Right lobe of liver (tissue), 6 donors: ENCODE measurements around the gene FYB1. TPM values are rescaled to one million over a fixed set of nuclear protein-coding genes. Genes with fewer than 3 reads are reported as not detected.

ENCODE experiments used
- ATAC-seq, 4 donors: fragments of 200-7000 bp; cut with Tn5 transposase; one replicate each; pipeline ENCODE4 v1.9.1; 2020; ENCODE audit warnings: mild to moderate bottlenecking in 4 of 4, moderate library complexity in 4 of 4
- DNase-seq, 3 donors: peaks; one replicate each; pipeline ENCODE4 v3.0.0-alpha.2; 2020
- H3K27ac ChIP-seq, 3 donors: fragments of 200-600 bp; one replicate each; pipeline ENCODE4 v1.8.0; 2022
- H3K27me3 ChIP-seq, 2 donors: fragments of 200-600 bp; one replicate each; pipeline ENCODE4 v1.8.0; 2022
- H3K36me3 ChIP-seq, 4 donors: fragments of 200-600 bp; sonication (generic) in 1 of 4; one replicate each; pipeline versions ENCODE4 v1.5.1 to v1.8.0; 2017 to 2022; ENCODE audit warnings: control low read depth in 1 of 4
- H3K4me1 ChIP-seq, 4 donors: fragments of 200-600 bp; sonication (generic) in 1 of 4; one replicate each; pipeline versions ENCODE4 v1.5.1 to v1.8.0; 2017 to 2022; ENCODE audit warnings: control low read depth in 1 of 4
- H3K4me3 ChIP-seq, 3 donors: fragments of 200-600 bp; one replicate each; pipeline ENCODE4 v1.8.0; 2022
- H3K9me3 ChIP-seq, 4 donors: fragments of 200-600 bp; sonication (generic) in 1 of 4; one replicate each; pipeline versions ENCODE4 v1.5.1 to v1.8.0; 2017 to 2022; ENCODE audit warnings: control low read depth in 1 of 4
- CTCF ChIP-seq, 4 donors: fragments of 200-600 bp in 3 of 4; fragments of 450-650 bp in 1 of 4; IDR thresholded peaks; one replicate each; pipeline versions ENCODE4 v1.5.1 to v1.8.0; 2016 to 2022; ENCODE audit warnings: antibody characterized with exemption in 4 of 4, mild to moderate bottlenecking in 2 of 4
- POLR2A ChIP-seq: fragments of 450-650 bp; IDR thresholded peaks from one replicate; pipeline ENCODE4 v1.6.1; 2017; ENCODE audit warnings: antibody characterized with exemption, mild to moderate bottlenecking
- WGBS: methylation state at CpG from one replicate; pipeline ENCODE4 v1.1.6; 2018; ENCODE audit warnings: low coverage, low lambda C conversion rate; ENCODE audit not compliant: insufficient coverage; ENCODE audit errors: missing lambda C conversion rate; 5-methylcytosine and 5-hydroxymethylcytosine counted together
- intact Hi-C, 2 donors: fragments of 100-400 bp; cut with DNase I; formaldehyde crosslinking; loops; one replicate each; pipeline versions ENCODE4 v1.11.2 to v1.14.1; 2022
- total RNA-seq, 6 experiments: library from RNA; depleted of rRNA in 2 of 6; stranded (reverse); fragments of >200 nt in 2 of 6; fragmentation: NEBNext Ultra II Directional in 3 of 6; extraction: Animal tissue kit (Norgen Biotek cat#: 25700) in 3 of 6; gene quantifications; one replicate each; pipeline versions ENCODE4 v1.1.0 to v1.2.4, GENCODE V29; 2016 to 2023
- donor health status: DM: no; HTN: yes; CAD: no.
- donor health status: DM: no; HTN: no; CAD: no.
- donor health status: DM: no; HTN: no; CAD: no.
- donor health status: DM: no; HTN: yes; CAD: no.
- donor health status: DM: no; HTN: yes; CAD: no.

The FYB1 gene
- total RNA-seq, 6 experiments from 2014 or later = 3.7 to 15.3 (median 9.1) TPM

- no peaks in the 10 kb centered on the region for H3K27me3 ChIP-seq
- H3K4me3 ChIP-seq = no peak overlapping the region
- no peaks in the 10 kb centered on the region for H3K4me1 ChIP-seq
- no peaks in the 10 kb centered on the region for H3K9me3 ChIP-seq
- intact Hi-C loops = loop anchor here in 1 of 2 donors (10.0 kb wide), 1 partner anchor 355 kb away; no protein-coding TSS in a partner anchor
- ATAC-seq (peak; percentile 35 to 60 (median 58)), DNase-seq (no peak)
- H3K27ac ChIP-seq = no peak overlapping the region
- no peaks in the 10 kb centered on the region for H3K36me3 ChIP-seq
- TF ChIP-seq CTCF (IDR thresholded peaks at IDR 0.05) = no peak
- TF ChIP-seq POLR2A = no peak
- 75% methylated on average over 7 of the region's 10 CpGs for WGBS
These were observed 9.4 kb downstream of the FYB1 start for GRCh38 chr5:39209924-39210323.

GRCh38 chr5:39208471-39208870 lies 10.9 kb downstream of the FYB1 start:
- Histone ChIP-seq H3K27ac (no peak overlapping the region), H3K4me1 (no peaks in the 10 kb centered on the region), H3K36me3 (no peaks in the 10 kb centered on the region), H3K27me3 (no peaks in the 10 kb centered on the region), H3K9me3 (no peaks in the 10 kb centered on the region), H3K4me3 (no peak overlapping the region)
- DNase-seq = no peak
- no peak for ATAC-seq
- intact Hi-C loops = no loop called here
- TF ChIP-seq CTCF (IDR thresholded peaks at IDR 0.05) = no peak
- no peak for TF ChIP-seq POLR2A
- 79% methylated on average over 3 of the region's 8 CpGs for WGBS

DNA sequence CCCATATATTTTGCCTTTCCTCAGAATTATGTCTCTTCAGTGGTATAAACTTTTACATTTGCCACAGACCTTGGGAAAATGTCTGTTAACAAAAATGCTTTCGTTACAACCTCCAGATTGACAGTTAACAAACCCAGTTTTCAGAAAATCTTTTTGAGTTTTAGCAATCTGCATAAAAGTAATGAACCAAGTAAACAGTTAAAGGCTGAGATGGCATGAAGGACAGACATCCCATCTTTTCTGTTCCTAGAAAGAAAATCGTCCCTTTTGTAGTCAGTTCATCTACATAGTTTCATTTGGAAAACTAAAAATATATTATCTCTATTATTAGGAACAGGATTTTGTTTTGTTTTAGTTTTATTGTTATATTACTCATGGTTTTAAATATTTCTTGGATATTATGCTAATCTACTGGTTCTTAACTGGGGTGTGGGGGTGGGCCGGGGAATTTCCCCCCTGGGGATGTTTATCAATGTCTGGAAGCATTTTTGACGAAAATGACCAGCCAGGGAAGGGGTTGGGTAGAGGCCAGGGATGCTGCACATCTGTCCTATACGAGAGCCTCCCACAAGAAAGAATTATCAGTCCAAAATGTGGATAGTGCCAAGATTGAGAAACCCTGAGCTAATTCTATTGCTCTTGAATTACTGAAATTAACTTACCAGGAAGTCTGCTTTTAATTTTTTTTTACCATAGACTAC lies 11.9 kb downstream of the FYB1 start:
- H3K27ac ChIP-seq = no peak overlapping the region
- no peaks in the 10 kb centered on the region for H3K27me3 ChIP-seq
- H3K4me1 ChIP-seq = no peaks in the 10 kb centered on the region
- intact Hi-C loops = no loop called here
- DNase-seq = no peak
- no peak overlapping the region for H3K4me3 ChIP-seq
- no peaks in the 10 kb centered on the region for H3K9me3 ChIP-seq
- H3K36me3 ChIP-seq = no peaks in the 10 kb centered on the region
- no peak for ATAC-seq
- TF ChIP-seq CTCF (IDR thresholded peaks at IDR 0.05) (no peak), POLR2A (no peak)
- 38% methylated on average over 5 of the region's 5 CpGs for WGBS

GRCh38 chr5:39206630-39207321 lies 12.6 kb downstream of the FYB1 start:
- 54% methylated on average over 3 of the region's 3 CpGs for WGBS
- no peak for TF ChIP-seq POLR2A
- no peak for TF ChIP-seq CTCF (IDR thresholded peaks at IDR 0.05)
- H3K4me3 ChIP-seq = no peak overlapping the region
- no peaks in the 10 kb centered on the region for H3K9me3 ChIP-seq
- H3K27me3 ChIP-seq = no peaks in the 10 kb centered on the region
- intact Hi-C loops = no loop called here
- DNase-seq = no peak
- no peaks in the 10 kb centered on the region for H3K4me1 ChIP-seq
- H3K36me3 ChIP-seq = no peaks in the 10 kb centered on the region
- ATAC-seq = no peak
- H3K27ac ChIP-seq = no peak overlapping the region
